ENCODE results near the gene CMTM7.
"Not testable (repeated sequence)": the region's sequence is repeated elsewhere in the genome, so short reads cannot be mapped to it uniquely, and the experiment has no call there.

The CMTM7 gene

DNA sequence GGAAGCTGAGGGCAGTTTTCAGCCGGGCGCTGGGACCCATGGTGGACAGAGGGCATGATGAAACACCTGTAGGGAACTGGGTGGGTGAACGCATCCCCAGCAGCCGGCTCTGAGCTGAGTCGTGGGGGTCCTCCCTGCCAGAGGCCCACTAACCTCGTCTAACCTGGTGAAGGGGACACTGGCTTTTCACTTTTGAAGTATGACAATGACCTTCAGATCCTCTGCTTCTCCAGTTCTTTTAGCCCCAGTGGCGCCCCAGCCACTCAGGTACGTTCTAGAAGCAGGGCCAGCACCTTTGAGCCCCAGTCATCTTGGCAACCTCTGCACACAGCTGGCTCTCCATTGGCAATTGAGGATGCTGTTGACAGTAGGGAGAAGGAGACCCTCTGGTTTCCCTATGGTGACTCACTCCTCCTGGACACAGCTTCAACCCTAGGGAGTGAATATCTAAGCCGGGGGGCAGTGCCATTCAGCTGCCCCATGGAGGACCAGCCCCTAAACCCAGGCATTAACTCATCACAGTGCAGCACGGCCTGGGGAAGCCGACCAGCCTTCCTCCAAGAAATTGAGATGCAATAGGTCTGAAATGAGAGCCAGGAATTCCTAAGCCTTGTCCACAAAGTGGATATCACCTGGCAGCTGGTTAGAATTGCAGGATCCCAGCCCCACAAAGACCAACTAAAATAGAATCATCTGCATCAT is 64.9 kb downstream of the CMTM7 start:
- TF ChIP-seq CTCF (IDR thresholded peaks at IDR 0.05; ENCODE audit: low read depth, low read length, missing control alignments), result no peak
- in situ Hi-C loops (cut with HindIII; ENCODE audit: low pct_ligation_motif_present, low sequenced_read_pairs), result no loop called here
- DNase-seq, result no peak
- H3K4me3 ChIP-seq (ENCODE audit: low read depth, low read length), result no peak overlapping the region
- no peaks in the 10 kb centered on the region for H3K27me3 ChIP-seq (replicated peaks)
- no peak overlapping the region for H3K27ac ChIP-seq
- H3K36me3 ChIP-seq (replicated peaks), result peaks cover 3% of the 10 kb centered on the region

DNA sequence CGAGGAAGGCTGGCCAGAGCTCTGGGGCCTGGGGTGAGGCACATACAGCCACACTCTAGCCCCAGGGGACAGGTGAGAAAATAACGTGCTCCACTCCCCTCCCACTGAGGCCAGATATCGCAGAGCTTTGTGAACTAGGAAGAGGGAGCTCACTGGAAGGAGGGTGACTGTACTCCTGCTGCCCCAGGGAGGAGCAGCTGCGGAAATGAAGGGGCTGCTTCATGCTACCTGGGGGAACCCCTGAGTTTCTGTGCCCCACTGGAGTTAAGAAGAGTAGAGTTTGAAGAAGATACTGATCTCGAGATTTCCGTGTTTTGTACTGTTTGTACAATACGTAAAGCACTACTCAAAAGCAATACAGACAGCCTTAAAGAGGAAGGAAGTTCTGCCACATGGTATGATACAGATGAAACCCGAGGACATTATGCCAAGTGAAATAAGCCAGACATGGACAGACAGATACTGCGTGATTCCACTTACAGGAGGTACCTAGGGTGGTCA is 66.4 kb downstream of the CMTM7 start:
- Histone ChIP-seq H3K27ac (no peak overlapping the region), H3K27me3 (replicated peaks) (no peaks in the 10 kb centered on the region), H3K4me3 (ENCODE audit: low read depth, low read length) (no peak overlapping the region), H3K36me3 (replicated peaks) (no peaks in the 10 kb centered on the region)
- no peak for DNase-seq
- TF ChIP-seq CTCF (IDR thresholded peaks at IDR 0.05; ENCODE audit: low read depth, low read length, missing control alignments), result no peak
- in situ Hi-C loops (cut with HindIII; ENCODE audit: low pct_ligation_motif_present, low sequenced_read_pairs), result no loop called here

DNA sequence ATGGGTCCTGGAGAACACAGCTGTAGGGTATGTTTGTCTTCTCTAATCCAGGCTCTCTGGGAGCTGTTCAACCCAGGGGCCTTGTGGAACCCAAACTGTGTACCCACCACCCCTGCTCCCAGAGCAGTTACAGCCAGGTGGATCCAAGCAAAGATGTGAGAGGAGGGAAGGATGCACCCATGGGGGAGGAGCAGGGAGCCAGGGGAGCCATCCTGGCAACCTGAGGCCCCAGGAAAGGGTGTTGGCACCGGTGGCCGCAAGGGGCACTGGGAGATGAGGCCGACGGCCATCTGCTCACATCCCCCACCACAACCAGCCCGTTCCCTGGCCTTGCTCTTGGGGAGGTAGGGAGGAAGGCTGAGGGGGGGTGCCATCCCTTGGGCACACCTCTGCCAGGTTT is 67.8 kb downstream of the CMTM7 start:
- H3K27ac ChIP-seq, result no peak overlapping the region

GRCh38 chr3:32460031-32460749 is 68.5 kb downstream of the CMTM7 start:
- TF ChIP-seq CTCF (IDR thresholded peaks at IDR 0.05; ENCODE audit: low read depth, low read length, missing control alignments), result no peak
- in situ Hi-C loops (cut with HindIII; ENCODE audit: low pct_ligation_motif_present, low sequenced_read_pairs), result no loop called here
- no peaks in the 10 kb centered on the region for H3K27me3 ChIP-seq (replicated peaks)
- H3K4me3 ChIP-seq (ENCODE audit: low read depth, low read length), result no peak overlapping the region
- DNase-seq, result no peak
- no peaks in the 10 kb centered on the region for H3K36me3 ChIP-seq (replicated peaks)
- no peak overlapping the region for H3K27ac ChIP-seq

More for the DNA sequence above, 67.8 kb downstream of the CMTM7 start:
- no peak for DNase-seq
- no peak for TF ChIP-seq CTCF (IDR thresholded peaks at IDR 0.05; ENCODE audit: low read depth, low read length, missing control alignments)
- no peaks in the 10 kb centered on the region for H3K36me3 ChIP-seq (replicated peaks)
- no peak overlapping the region for H3K4me3 ChIP-seq (ENCODE audit: low read depth, low read length)
- in situ Hi-C loops (cut with HindIII; ENCODE audit: low pct_ligation_motif_present, low sequenced_read_pairs), result no loop called here
- no peaks in the 10 kb centered on the region for H3K27me3 ChIP-seq (replicated peaks)

DNA sequence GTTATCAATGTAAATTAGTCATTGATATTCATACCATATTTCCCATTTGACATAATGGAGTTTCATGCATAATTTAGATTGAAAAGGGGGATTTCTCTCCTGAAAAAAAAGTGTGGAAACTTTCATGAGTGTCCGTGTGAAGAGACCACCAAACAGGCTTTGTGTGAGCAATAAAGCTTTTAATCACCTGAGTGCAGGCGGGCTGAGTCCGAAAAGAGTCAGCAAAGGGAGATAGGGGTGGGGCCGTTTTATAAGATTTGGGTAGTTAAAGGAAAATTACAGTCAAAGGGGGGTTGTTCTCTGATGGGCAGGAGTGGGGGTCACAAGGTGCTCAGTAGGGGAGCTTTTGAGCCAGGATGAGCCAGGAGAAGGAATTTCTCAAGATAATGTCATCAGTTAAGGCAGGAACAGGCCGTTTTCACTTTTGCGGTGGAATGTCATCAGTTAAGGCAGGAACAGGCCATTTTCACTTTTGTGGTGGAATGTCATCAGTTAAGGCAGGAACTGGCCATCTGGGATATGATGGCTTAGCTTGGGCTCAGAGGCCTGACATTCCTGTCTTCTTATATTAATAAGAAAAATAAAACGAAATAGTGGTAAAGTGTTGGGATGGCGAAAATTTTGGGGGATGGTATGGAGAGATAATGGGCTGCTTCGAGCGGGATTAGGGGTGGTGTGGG is 69.3 kb downstream of the CMTM7 start:
- H3K27ac ChIP-seq; H3K27me3 ChIP-seq (replicated peaks); H3K36me3 ChIP-seq (replicated peaks); H3K4me3 ChIP-seq (ENCODE audit: low read depth, low read length); in situ Hi-C loops (cut with HindIII; ENCODE audit: low pct_ligation_motif_present, low sequenced_read_pairs); DNase-seq: not testable (repeated sequence)

DNA sequence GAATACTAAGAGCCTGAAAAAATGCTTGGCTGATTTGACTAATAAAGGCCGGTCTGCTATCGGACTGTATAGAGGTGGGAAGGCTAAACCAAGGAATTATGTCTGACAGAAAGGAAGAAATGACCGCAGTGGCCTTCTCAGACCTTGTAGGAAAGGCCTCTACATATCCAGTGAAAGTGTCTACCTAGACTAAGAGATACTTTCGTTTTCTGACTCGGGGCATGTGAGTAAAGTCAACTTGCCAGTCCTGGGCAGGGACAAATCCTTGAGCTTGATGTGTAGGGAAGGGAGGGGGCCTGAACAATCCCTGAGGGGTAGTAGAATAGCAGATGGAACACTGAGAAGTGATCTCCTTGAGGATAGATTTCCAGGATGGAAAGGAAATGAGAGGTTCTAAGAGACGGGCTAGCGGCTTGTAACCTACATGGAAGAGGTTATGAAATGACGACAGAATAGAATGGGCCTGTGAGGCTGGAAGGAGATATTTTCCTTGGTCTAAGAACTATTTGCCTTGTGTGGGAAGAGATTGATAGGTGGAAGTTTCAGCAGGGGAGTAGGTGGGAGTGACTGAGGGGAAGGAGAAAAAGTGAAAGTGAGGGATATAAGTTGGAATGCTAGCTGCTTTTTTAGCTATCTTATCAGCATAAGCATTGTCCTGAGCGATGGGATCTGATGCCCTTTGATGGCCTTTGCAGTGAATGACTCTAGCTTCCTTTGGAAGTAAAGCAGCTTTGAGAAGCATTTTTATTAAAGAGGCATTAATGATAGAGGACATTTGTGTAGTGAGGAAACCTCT is 70.7 kb downstream of the CMTM7 start:
- H3K36me3 ChIP-seq (replicated peaks); H3K27me3 ChIP-seq (replicated peaks); DNase-seq; H3K4me3 ChIP-seq (ENCODE audit: low read depth, low read length); H3K27ac ChIP-seq; in situ Hi-C loops (cut with HindIII; ENCODE audit: low pct_ligation_motif_present, low sequenced_read_pairs): not testable (repeated sequence)

DNA sequence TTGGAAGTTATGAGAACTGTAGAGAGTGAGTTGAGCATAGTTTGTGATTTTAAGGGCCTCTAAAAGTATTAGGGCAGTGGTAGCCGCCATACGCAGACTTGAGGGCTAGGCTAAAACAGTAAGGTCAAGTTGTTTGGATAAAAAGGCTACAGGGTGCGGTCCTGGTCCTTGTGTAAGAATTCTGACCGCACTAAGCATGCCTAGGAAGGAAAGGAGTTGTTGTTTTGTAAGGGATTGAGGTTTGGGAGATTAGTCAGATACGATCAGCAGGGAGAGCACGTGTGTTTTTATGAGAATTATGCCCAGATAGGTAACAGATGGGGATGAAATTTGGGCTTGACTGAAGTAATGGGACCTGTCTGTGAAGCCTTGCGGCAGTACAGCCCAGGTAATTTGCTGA is 71.8 kb downstream of the CMTM7 start:
- H3K4me3 ChIP-seq (ENCODE audit: low read depth, low read length); in situ Hi-C loops (cut with HindIII; ENCODE audit: low pct_ligation_motif_present, low sequenced_read_pairs); H3K36me3 ChIP-seq (replicated peaks); H3K27me3 ChIP-seq (replicated peaks); DNase-seq; H3K27ac ChIP-seq: not testable (repeated sequence)

DNA sequence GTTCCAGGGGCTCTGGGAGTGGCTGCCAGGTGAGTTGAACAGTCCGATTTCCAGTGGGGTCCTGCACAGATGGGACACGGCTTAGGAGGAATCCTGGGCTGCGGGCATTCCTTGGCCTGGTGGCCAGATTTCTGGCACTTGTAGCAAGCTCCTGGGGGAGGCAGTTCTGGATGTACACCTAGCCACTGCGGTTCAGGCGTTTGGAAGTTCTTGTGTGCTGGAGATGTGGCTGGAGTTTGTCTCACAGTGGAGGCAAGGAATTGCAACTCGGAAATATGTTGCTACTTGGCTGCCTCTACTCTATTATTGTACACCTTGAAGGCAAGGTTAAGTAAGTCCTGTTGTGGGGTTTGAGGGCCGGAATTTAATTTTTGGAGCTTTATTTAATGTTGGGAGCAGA is 73.1 kb downstream of the CMTM7 start:
- H3K4me3 ChIP-seq (ENCODE audit: low read depth, low read length); H3K27ac ChIP-seq; H3K27me3 ChIP-seq (replicated peaks); DNase-seq; H3K36me3 ChIP-seq (replicated peaks); in situ Hi-C loops (cut with HindIII; ENCODE audit: low pct_ligation_motif_present, low sequenced_read_pairs): not testable (repeated sequence)

DNA sequence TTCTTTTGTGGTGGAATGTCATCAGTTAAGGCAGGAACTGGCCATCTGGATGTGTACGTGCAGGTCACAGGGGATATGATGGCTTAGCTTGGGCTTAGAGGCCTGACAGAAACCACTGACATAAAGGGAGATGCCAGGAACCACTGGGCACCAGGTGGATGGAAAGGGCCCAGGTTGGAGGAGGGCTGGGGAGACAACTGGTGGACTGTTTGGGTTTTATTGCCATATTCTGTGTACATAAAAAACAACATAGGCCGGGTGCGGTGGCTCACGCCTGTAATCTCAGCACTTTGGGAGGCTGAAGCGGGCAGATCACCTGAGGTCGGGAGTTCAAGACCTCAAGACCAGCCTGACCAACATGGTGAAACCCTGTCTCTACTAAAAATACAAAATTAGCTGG is 75.2 kb downstream of the CMTM7 start:
- in situ Hi-C loops (cut with HindIII; ENCODE audit: low pct_ligation_motif_present, low sequenced_read_pairs); H3K4me3 ChIP-seq (ENCODE audit: low read depth, low read length); DNase-seq; H3K27me3 ChIP-seq (replicated peaks); H3K36me3 ChIP-seq (replicated peaks); H3K27ac ChIP-seq: not testable (repeated sequence)
